GM19238 (cell line): ENCODE data around the gene RECK.
A peak's percentile ranks its signal among the peaks of the same experiment; 100 is the strongest.

Source experiments
- DNase-seq: peaks from one replicate; pipeline ENCODE4 v3.0.0; 2011; ENCODE audit warnings: low spot score; ENCODE audit not compliant: insufficient read length

RECK gene

DNA sequence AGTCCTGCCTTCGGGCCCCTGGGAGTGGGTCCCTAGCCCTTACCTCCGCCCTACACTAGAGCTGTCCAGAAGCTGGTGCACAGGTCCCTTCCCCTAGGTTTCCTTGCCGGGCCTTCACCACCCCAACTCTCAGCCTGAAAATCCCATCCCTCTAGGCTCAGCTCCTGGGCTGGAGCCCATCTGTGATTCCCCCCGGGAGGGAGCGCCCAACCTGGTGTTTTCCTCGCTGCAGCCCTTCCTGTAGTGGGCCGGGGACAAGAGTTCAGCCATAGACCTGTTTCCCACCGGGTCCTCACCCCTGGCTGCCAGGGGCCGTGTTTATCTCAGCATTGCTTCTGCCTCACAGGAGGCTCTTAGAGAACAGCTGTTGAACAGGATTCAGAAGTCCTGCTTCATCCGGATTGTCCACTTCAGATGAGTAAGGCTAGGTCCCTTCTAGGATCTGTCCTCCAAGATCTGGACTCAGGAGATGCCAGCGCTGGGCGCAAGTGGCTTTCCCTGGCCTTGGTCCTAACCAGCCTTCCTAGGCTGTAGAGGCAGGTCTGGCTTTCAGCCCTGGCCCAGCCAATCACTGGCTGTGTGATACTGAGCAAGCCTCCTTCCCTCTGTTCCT is 100.8 kb downstream of the RECK start:
- DNase-seq: no peak

- no peak for DNase-seq
These were observed 101.8 kb downstream of the RECK start for GRCh38 chr9:36138496-36138895.

DNA sequence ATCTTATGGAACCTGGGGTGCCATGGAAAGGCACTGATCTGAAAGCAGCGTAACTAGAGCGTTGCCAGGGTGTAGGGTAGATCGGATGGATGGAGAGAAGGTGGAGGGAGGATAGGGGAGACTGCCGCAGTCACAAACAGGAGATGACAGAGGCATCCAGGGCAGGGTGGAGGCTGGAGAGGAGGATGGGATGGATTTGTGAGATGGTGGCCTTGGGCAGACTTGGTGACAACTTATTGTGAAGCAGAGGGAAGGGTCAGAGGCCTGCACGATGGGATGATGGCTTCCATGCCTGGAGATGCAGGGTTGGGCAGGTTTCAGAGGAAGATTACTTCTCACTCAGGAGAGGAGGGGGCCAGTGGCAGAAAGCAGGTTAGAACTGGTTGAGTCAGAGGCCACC is 102.2 kb downstream of the RECK start:
- DNase-seq: no peak

- no peak for DNase-seq
These were observed 103.7 kb downstream of the RECK start for GRCh38 chr9:36140086-36141084.

GRCh38 chr9:36141288-36141687 is 104.6 kb downstream of the RECK start:
- DNase-seq: no peak

DNA sequence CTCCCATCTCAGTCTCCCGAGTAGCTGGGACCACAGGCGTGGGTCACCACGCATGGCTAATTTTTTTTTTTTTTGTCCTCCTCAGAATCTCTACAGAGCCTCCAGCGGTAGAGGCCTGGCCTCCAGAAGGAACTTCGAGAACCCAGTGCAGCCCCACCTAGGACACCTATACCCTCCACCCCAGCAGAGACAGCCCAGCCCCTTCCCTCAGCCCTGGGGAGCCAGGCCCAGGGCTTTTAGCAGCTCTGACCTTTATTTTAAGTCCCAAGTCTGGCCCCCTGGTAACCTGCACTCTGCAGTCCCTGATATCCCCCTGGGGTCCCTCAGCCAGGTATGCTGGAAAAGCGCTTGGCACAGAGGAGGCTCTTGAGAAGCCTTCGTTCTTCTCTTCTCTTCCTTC is 105.0 kb downstream of the RECK start:
- no peak for DNase-seq

DNA sequence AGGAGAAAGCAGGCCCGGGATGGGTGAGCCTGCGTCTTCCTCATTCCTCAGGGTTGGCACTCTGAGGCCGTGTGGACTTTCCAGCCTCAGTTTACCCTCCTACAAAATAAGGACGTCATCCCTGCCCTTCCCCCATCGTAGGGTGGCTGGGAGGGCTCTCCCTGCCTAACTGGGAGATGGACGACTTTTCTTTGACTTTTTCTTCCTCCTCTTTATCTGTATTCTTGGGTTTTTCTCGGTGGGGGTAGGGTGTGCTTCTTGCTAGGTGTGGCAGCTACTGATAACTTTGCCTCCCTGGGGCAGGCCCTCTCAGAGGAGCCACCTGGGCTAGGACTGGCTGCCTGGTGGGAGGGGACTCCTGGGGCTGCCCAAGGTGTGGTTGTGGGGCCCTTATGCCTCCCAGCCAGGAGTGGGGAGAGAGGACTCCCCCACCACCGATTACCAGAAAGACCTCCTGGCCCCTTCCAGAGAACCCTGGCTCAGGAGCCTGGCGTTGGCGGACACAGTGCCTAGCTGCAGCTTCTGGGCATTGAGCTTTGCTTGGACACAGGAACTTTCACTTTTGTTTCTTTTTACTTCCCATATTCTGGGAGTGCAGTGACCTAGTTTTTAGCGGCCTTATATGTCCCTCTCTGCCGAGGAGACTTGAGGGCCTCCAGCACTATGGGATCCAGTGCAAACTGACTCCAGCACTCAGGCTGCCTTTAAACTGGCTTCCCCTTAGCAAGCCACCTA is 106.0 kb downstream of the RECK start:
- no peak for DNase-seq

DNA sequence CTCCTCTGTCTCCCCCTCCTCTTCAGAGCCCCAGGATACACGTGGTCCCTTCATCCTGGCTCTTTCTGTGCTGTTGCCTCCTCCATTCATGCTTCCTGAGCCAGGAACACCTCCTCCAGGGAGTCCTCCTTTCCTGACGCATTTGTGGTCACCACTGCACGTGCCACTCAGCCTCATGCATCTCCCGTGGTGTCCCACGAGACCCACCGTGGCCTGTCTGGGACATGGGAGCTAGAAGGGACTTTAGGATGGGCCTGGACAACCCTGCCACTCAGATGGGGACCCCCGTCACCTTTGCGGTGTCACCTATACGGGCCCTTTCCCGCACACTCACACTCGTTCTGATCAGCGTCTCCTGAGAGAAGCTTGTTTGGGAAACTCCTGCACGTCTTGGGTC is 106.5 kb downstream of the RECK start:
- DNase-seq: no peak

- no peak for DNase-seq
These were observed 107.9 kb downstream of the RECK start for GRCh38 chr9:36144309-36145232.

- DNase-seq: no peak
These were observed 109.3 kb downstream of the RECK start for GRCh38 chr9:36145970-36146369.

DNA sequence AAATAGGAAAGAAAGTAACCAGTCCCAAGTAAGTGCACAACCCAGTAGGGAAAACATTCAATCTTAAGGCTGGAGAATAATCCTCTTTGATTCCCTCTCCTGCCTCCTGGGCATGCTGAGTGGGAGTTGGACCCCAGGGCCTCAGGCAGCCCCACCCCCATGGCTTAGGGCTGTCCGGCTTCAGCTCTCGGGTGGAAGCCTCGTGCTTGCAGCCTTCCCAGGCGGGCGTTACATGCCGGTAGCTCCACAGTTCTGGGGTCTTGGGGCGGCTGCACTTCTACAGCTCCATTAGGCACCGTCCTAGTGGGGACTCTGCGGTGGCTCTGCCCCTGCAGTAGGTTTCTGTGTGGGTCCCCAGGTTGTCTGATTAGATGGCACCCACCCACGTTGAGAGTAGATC is 109.9 kb downstream of the RECK start:
- DNase-seq: no peak

DNA sequence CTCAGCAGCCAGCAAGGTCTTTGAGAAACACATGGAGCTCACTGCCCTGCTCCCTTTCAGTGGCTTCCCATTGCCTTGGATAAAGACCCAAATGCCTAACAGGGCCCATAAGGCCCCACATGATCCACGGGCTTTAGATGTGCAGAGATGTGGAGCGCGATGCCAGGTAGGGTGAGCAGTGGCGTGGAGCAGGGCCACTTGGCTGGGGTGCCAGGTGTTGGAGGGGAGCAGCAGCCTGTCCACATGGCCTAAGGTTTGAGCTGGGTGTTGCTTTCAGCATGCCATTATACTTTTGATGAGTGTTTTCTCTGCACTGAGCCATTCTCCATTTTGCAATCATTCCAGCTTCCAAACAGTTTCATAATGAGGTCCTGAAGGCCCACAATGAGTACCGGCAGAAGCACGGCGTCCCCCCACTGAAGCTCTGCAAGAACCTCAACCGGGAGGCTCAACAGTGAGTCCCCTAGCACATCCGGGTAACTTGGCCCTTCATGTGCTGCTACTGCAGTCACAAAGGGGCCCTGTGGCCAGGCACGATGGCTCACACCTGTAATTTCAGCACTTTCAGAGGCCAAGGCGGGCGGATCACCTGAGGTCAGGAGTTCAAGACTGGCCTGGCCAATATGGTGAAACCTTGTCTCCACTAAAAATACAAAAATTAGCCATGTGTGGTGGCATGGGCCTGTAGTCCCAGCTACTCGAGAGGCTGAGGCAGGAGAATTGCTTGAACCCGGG is 110.9 kb downstream of the RECK start:
- no peak for DNase-seq

- peak; percentile 53 for DNase-seq
These were observed 111.8 kb downstream of the RECK start for GRCh38 chr9:36148311-36149051.

- no peak for DNase-seq
These were observed 112.5 kb downstream of the RECK start for GRCh38 chr9:36149197-36149596.

- no peak for DNase-seq
These were observed 114.0 kb downstream of the RECK start for GRCh38 chr9:36150574-36151315.

GRCh38 chr9:36151316-36152210 is 114.8 kb downstream of the RECK start:
- DNase-seq: peak; percentile 77

DNA sequence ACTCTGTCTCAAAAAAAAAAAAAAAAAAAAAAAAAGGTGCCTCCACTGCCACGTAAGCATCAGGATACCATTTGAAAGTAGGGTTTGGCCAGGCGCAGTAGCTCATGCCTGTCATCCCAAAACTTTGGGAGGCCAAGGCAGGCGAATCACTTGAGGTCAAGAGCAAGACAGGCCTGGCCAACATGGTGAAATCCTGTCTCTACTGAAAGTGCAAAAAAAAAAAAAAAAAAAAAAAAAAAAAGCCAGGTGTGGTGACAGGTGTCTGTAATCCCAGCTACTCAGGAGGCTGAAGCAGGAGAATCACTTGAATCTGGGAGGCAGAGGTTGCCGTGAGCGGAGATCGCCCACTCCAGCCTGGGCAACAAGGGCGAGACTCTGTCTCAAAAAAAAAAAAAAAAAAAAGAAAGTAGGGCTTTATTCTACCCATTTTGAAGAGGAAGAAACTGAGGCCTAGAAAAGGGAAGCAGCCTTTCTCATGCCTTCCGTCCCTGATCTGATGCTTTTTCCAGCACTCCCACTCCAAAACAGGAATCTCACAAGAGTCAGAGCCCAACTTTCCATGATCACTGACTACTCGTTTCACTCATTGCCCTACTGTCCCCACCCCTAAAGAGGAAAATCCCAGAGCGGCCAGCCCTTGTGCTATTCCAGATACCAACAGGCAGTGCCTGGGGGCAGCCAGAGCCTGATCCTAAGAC is 116.2 kb downstream of the RECK start:
- DNase-seq: no peak
